K562 (cell line): Measurements from ENCODE around the gene NT5DC4. TPM values are rescaled to one million over a fixed set of nuclear protein-coding genes. Genes with fewer than 3 reads are reported as not detected.

Experiments used
- ATF4 ChIP-seq: fragments of 450-650 bp; formaldehyde crosslinking; IDR thresholded peaks from 2 replicates; pipeline ENCODE4 v1.4.0; 2022; ENCODE audit warnings: mild to moderate bottlenecking, moderate library complexity
- CTCF ChIP-seq, 3 experiments: IDR thresholded peaks in 2 of 3; conservative IDR thresholded peaks in 1 of 3; 2 replicates each; pipeline ENCODE4 v1.5.1; 2011 to 2012; ENCODE audit warnings: low read length in 3 of 3, mild to moderate bottlenecking in 3 of 3, control low read depth in 2 of 3, improper control_type of control experiment in 1 of 3, inconsistent platforms in 1 of 3, low read depth in 1 of 3, mixed read lengths in 1 of 3, moderate library complexity in 1 of 3; ENCODE audit not compliant: insufficient read depth in 2 of 3
- E2F1 ChIP-seq: sonication (generic); formaldehyde crosslinking; IDR thresholded peaks from 2 replicates; pipeline ENCODE4 v1.8.1; 2023; ENCODE audit warnings: mild to moderate bottlenecking, missing genetic modification reagents, moderate library complexity
- E2F4 ChIP-seq: sonication (generic); formaldehyde crosslinking; IDR thresholded peaks from 2 replicates; pipeline ENCODE4 v1.8.0; 2022; ENCODE audit warnings: mild to moderate bottlenecking, low read depth, missing genetic modification reagents
- ETS1 ChIP-seq: conservative IDR thresholded peaks from 2 replicates; pipeline ENCODE4 v1.6.1; 2011; ENCODE audit warnings: low read depth, mild to moderate bottlenecking, low read length; ENCODE audit not compliant: control insufficient read depth
- FOXJ3 ChIP-seq: sonication (generic); formaldehyde crosslinking; IDR thresholded peaks from 2 replicates; pipeline ENCODE4 v1.4.0; 2020; ENCODE audit warnings: mild to moderate bottlenecking, missing genetic modification reagents
- MXD1 ChIP-seq: fragments of 250-450 bp; sonication (Bioruptor Pico); IDR thresholded peaks from 2 replicates; pipeline ENCODE4 v1.8.0; 2021; ENCODE audit warnings: borderline replicate concordance, mild to moderate bottlenecking, moderate library complexity; ENCODE audit not compliant: poor library complexity, severe bottlenecking
- POLR2B ChIP-seq: fragments of 450-650 bp; IDR thresholded peaks from 2 replicates; pipeline ENCODE4 v1.6.1; 2018; ENCODE audit warnings: low read depth; ENCODE audit not compliant: partially characterized antibody
- RBM34 ChIP-seq: fragments of 200-400 bp; formaldehyde crosslinking; IDR thresholded peaks from 2 replicates; pipeline ENCODE4 v1.6.1; 2018; ENCODE audit warnings: low read length, borderline replicate concordance; ENCODE audit not compliant: insufficient read depth
- STAT6 ChIP-seq: sonication (generic); formaldehyde crosslinking; IDR thresholded peaks from 2 replicates; pipeline ENCODE4 v1.8.1; 2023; ENCODE audit warnings: mild to moderate bottlenecking, missing genetic modification reagents
- TAF7 ChIP-seq: fragments of 450-650 bp; IDR thresholded peaks from 2 replicates; pipeline ENCODE4 v1.6.1; 2016; ENCODE audit warnings: missing genetic modification characterization, missing compliant biosample characterization
- YY1 ChIP-seq, 3 experiments: IDR thresholded peaks; 2 replicates each; pipeline ENCODE4 v1.6.1; 2011; ENCODE audit warnings: low read length in 2 of 3, mild to moderate bottlenecking in 2 of 3, moderate library complexity in 2 of 3, borderline replicate concordance in 1 of 3, control low read depth in 1 of 3, low read depth in 1 of 3; ENCODE audit not compliant: insufficient read depth in 3 of 3, insufficient replicate concordance in 2 of 3, control insufficient read depth in 1 of 3, insufficient read length in 1 of 3; ENCODE audit errors: extremely low read depth in 1 of 3
- ZNF217 ChIP-seq: sonication (generic); formaldehyde crosslinking; IDR thresholded peaks from 2 replicates; pipeline ENCODE4 v1.8.0; 2022; ENCODE audit warnings: mild to moderate bottlenecking, missing genetic modification reagents
- ZNF232 ChIP-seq: sonication (generic); formaldehyde crosslinking; IDR thresholded peaks from 2 replicates; pipeline ENCODE4 v1.8.0; 2022; ENCODE audit warnings: mild to moderate bottlenecking, missing genetic modification reagents
- ZNF408 ChIP-seq: fragments of 250-450 bp; sonication (Bioruptor Pico); IDR thresholded peaks from 2 replicates; pipeline ENCODE4 v1.4.0; 2020; ENCODE audit warnings: low read depth, mild to moderate bottlenecking, moderate library complexity
- polyA plus RNA-seq, 8 experiments: library from polyadenylated mRNA; depleted of rRNA in 4 of 8; stranded (reverse) in 5 of 8; unstranded in 3 of 8; fragments of >200 nt; fragmentation: Nextera tagmentation in 2 of 8; fragmentation: Illumina TruSeq in 1 of 8; extraction: Ambion mirVana in 2 of 8; extraction: Trizol in 1 of 8; gene quantifications; 2 replicates each; pipeline versions ENCODE4 v1.2.1 to v1.2.3, GENCODE V29; 2011 to 2014; ENCODE audit warnings: inconsistent platforms in 1 of 8, missing spikeins in 1 of 8
- total RNA-seq, 7 experiments: library from RNA; depleted of rRNA in 6 of 7; stranded (reverse); fragments of >200 nt in 6 of 7; fragmentation: Illumina TruSeq in 2 of 7; extraction: Trizol in 2 of 7; gene quantifications; 2 replicates each; pipeline versions ENCODE4 v1.2.1 to v1.2.3, GENCODE V29; 2011 to 2021; ENCODE audit warnings: low replicate concordance in 1 of 7

NT5DC4 gene
- total and polyA plus RNA-seq, 9 of the 15 experiments (the other 6 are each of a cell fraction or from before 2014, with no cell fraction given), result 0.44 to 6.9 (median 2.5) TPM

GRCh38 chr2:112727276-112728028 is 6.6 kb downstream of the NT5DC4 start (continued):
- TF ChIP-seq ATF4 (CRISPR knock-in tag), result no peak
- no peak for TF ChIP-seq E2F4
- no peak for TF ChIP-seq MXD1 (CRISPR knock-in tag)
- no peak for TF ChIP-seq STAT6 (CRISPR knock-in tag)
- no peak for TF ChIP-seq POLR2B
- no peak for TF ChIP-seq CTCF (IDR thresholded peaks at IDR 0.05 in 2 of 3, conservative IDR thresholded peaks at IDR 0.05 in 1 of 3; ENCODE audit: insufficient read depth in 2 of 3, low read depth in 1 of 3, low read length in 3 of 3)
- no peak for TF ChIP-seq E2F1 (CRISPR knock-in tag)
- no peak for TF ChIP-seq ZNF232 (CRISPR knock-in tag)
- TF ChIP-seq FOXJ3 (CRISPR knock-in tag), result no peak
- peak in 1 of 3 experiments; percentile 2 for TF ChIP-seq YY1 (IDR thresholded peaks at IDR 0.05; ENCODE audit: borderline replicate concordance in 1 of 3, control insufficient read depth in 1 of 3, extremely low read depth in 1 of 3, insufficient read depth in 3 of 3, insufficient read length in 1 of 3, insufficient replicate concordance in 2 of 3, low read depth in 1 of 3, low read length in 2 of 3)
- TF ChIP-seq ZNF217 (CRISPR knock-in tag), result no peak
- TF ChIP-seq RBM34, result no peak
- TF ChIP-seq ETS1, result peak; percentile 52; the same call in 1 of the 2 replicates
- TF ChIP-seq TAF7, result no peak
- TF ChIP-seq ZNF408 (CRISPR knock-in tag), result no peak
